ENCODE results near the gene PICALM.
A peak's percentile ranks its signal among the peaks of the same experiment; 100 is the strongest.

PICALM gene

DNA sequence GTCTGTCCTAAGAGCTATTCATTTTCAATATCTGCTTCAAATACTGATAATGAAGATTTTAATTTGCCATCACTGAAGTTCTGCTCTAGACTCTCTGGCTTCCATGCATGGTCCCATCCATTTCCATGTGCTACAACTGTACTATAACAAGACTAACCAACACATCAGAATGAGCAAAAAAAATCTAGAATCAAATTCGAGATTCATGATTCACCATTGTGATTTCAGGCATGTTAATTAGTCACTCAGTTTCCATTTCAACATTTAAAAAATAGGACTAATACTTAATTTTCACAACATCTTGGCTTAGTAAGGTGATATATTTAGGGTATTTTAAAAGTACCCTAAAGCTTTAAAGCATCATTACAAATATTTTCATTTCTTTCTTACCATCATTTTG is 22.8 kb downstream of the PICALM start:
- H4K20me1 ChIP-seq (ENCODE audit: insufficient read depth, low read length), result peaks cover 90% of the 10 kb centered on the region
- H3K9me3 ChIP-seq (ENCODE audit: insufficient read depth, low read length, severe bottlenecking), result no peaks in the 10 kb centered on the region
- H3K27ac ChIP-seq (ENCODE audit: low read length), result no peak overlapping the region
- H3K9ac ChIP-seq (ENCODE audit: low read depth, low read length), result no peak overlapping the region
- no peaks in the 10 kb centered on the region for H3K27me3 ChIP-seq (ENCODE audit: insufficient read depth, low read length, poor library complexity)
- no peaks in the 10 kb centered on the region for H3K36me3 ChIP-seq (ENCODE audit: insufficient read depth, low read length)
- H2AFZ ChIP-seq (ENCODE audit: low read depth, low read length), result no peak overlapping the region
- ATAC-seq (ENCODE audit: insufficient read depth, low read depth), result no peak
- peaks cover 98% of the 10 kb centered on the region for H3K79me2 ChIP-seq (ENCODE audit: insufficient read depth, low read length)
- H3K4me2 ChIP-seq (ENCODE audit: insufficient read depth, low read length), result no peak overlapping the region
- TF ChIP-seq EZH2 (IDR thresholded peaks at IDR 0.05; ENCODE audit: borderline replicate concordance, low read depth, low read length, severe bottlenecking), result no peak
- no peak for TF ChIP-seq CTCF (IDR thresholded peaks at IDR 0.05; ENCODE audit: borderline replicate concordance, extremely low read depth, low read length, poor library complexity, severe bottlenecking)
- DNase-seq, result no peak
- H3K4me1 ChIP-seq (ENCODE audit: insufficient read depth, low read length), result no peaks in the 10 kb centered on the region
- H3K4me3 ChIP-seq (ENCODE audit: low read depth in 1 of 2, low read length in 2 of 2), result no peak overlapping the region

GRCh38 chr11:86043765-86044503 is 24.9 kb downstream of the PICALM start:
- Histone ChIP-seq H3K4me2 (ENCODE audit: insufficient read depth, low read length) (no peak overlapping the region), H2AFZ (ENCODE audit: low read depth, low read length) (no peak overlapping the region), H3K4me1 (ENCODE audit: insufficient read depth, low read length) (no peaks in the 10 kb centered on the region), H4K20me1 (ENCODE audit: insufficient read depth, low read length) (peaks cover 77% of the 10 kb centered on the region), H3K9ac (ENCODE audit: low read depth, low read length) (no peak overlapping the region), H3K4me3 (ENCODE audit: low read depth in 1 of 2, low read length in 2 of 2) (no peak overlapping the region), H3K9me3 (ENCODE audit: insufficient read depth, low read length, severe bottlenecking) (no peaks in the 10 kb centered on the region), H3K36me3 (ENCODE audit: insufficient read depth, low read length) (no peaks in the 10 kb centered on the region), H3K27ac (ENCODE audit: low read length) (no peak overlapping the region), H3K79me2 (ENCODE audit: insufficient read depth, low read length) (peaks cover 98% of the 10 kb centered on the region), H3K27me3 (ENCODE audit: insufficient read depth, low read length, poor library complexity) (no peaks in the 10 kb centered on the region)
- no peak for TF ChIP-seq CTCF (IDR thresholded peaks at IDR 0.05; ENCODE audit: borderline replicate concordance, extremely low read depth, low read length, poor library complexity, severe bottlenecking)
- no peak for TF ChIP-seq EZH2 (IDR thresholded peaks at IDR 0.05; ENCODE audit: borderline replicate concordance, low read depth, low read length, severe bottlenecking)
- ATAC-seq (ENCODE audit: insufficient read depth, low read depth), result no peak
- no peak for DNase-seq

DNA sequence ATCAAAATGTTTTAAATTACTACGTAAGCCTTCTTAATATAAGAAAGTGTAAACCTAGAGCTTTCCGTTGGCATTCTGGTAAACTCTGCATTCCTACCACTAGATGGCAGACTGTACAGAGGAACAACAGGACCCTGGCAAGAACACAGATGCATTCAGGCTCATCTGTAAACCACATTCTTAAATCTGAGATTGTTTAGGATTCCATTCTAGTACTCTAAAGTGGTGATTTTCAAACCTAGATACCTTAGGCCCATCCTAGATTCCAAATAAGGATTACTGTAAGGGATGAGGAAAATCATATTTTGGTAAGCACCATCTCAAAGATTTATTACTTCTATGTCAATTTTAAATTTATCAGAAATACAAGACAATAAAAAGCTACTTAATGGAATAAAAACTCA is 26.9 kb downstream of the PICALM start:
- peak; percentile 49 for DNase-seq
- H4K20me1 ChIP-seq (ENCODE audit: insufficient read depth, low read length), result peaks cover 63% of the 10 kb centered on the region
- no peaks in the 10 kb centered on the region for H3K36me3 ChIP-seq (ENCODE audit: insufficient read depth, low read length)
- TF ChIP-seq EZH2 (IDR thresholded peaks at IDR 0.05; ENCODE audit: borderline replicate concordance, low read depth, low read length, severe bottlenecking) (no peak), CTCF (IDR thresholded peaks at IDR 0.05; ENCODE audit: borderline replicate concordance, extremely low read depth, low read length, poor library complexity, severe bottlenecking) (peak; percentile 98)
- H3K4me1 ChIP-seq (ENCODE audit: insufficient read depth, low read length), result no peaks in the 10 kb centered on the region
- H3K27me3 ChIP-seq (ENCODE audit: insufficient read depth, low read length, poor library complexity), result no peaks in the 10 kb centered on the region
- peak; percentile 98 for ATAC-seq (ENCODE audit: insufficient read depth, low read depth)
- no peak overlapping the region for H3K9ac ChIP-seq (ENCODE audit: low read depth, low read length)
- H3K4me3 ChIP-seq (ENCODE audit: low read depth in 1 of 2, low read length in 2 of 2), result no peak overlapping the region
- no peak overlapping the region for H3K27ac ChIP-seq (ENCODE audit: low read length)
- H3K9me3 ChIP-seq (ENCODE audit: insufficient read depth, low read length, severe bottlenecking), result no peaks in the 10 kb centered on the region
- peaks cover 94% of the 10 kb centered on the region for H3K79me2 ChIP-seq (ENCODE audit: insufficient read depth, low read length)
- H2AFZ ChIP-seq (ENCODE audit: low read depth, low read length), result no peak overlapping the region
- H3K4me2 ChIP-seq (ENCODE audit: insufficient read depth, low read length), result no peak overlapping the region
